OCI-LY7 (cell line): ENCODE data around the gene TCF12. TPM values are rescaled to one million over a fixed set of nuclear protein-coding genes. Genes with fewer than 3 reads are reported as not detected.

Experiments used
- BruUV-seq: library from RNA; stranded (reverse); fragments of 400-500 nt; replicated peaks from 2 replicates; lab custom pipeline; 2021; lab: Mats Ljungman, UMichigan
- CTCF ChIA-PET: fragments of 300-600 bp; sonication (Branson Sonifier 250); formaldehyde crosslinking; loops from one replicate; lab custom pipeline; 2022; ENCODE audit warnings: antibody characterized with exemption; ENCODE audit not compliant: unreplicated experiment; lab: Charles Lee
- POLR2A ChIA-PET: fragments of 300-600 bp; sonication (Branson Sonifier 250); formaldehyde crosslinking; loops from one replicate; lab custom pipeline; 2022; ENCODE audit warnings: antibody characterized with exemption; lab: Charles Lee
- DNase-seq: peaks from one replicate; pipeline ENCODE4 v3.0.0-alpha.2; 2015; ENCODE audit warnings: low spot score
- H2AFZ ChIP-seq: fragments of 200-600 bp; sonication (generic), shearing (Covaris generic); 2 replicates; pipeline ENCODE4 v1.6.1; 2014; ENCODE audit warnings: mild to moderate bottlenecking, antibody characterized with exemption, low read length, moderate library complexity
- H3K27ac ChIP-seq: fragments of 200-600 bp; sonication (generic); 2 replicates; pipeline ENCODE4 v1.5.1; 2014; ENCODE audit warnings: mixed run types, low read depth, mild to moderate bottlenecking, moderate library complexity, low read length, inconsistent platforms; ENCODE audit not compliant: poor library complexity, severe bottlenecking
- H3K36me3 ChIP-seq: fragments of 200-600 bp; sonication (generic); 2 replicates; pipeline ENCODE4 v1.6.1; 2014; ENCODE audit warnings: mild to moderate bottlenecking, antibody characterized with exemption, low read length, moderate library complexity, mixed read lengths; ENCODE audit not compliant: insufficient read depth
- H3K4me1 ChIP-seq: fragments of 200-600 bp; sonication (generic); 2 replicates; pipeline ENCODE4 v1.5.1; 2014; ENCODE audit warnings: mild to moderate bottlenecking, low read length; ENCODE audit not compliant: insufficient read depth, poor library complexity, severe bottlenecking
- H3K4me2 ChIP-seq: fragments of 200-600 bp; sonication (generic); 2 replicates; pipeline ENCODE4 v1.6.1; 2014; ENCODE audit warnings: mild to moderate bottlenecking, low read length
- H3K4me3 ChIP-seq: fragments of 200-600 bp; sonication (generic); 2 replicates; pipeline ENCODE4 v1.5.1; 2014; ENCODE audit warnings: mild to moderate bottlenecking, low read depth, low read length; ENCODE audit not compliant: poor library complexity, severe bottlenecking
- H3K79me2 ChIP-seq: fragments of 200-600 bp; sonication (generic); 2 replicates; pipeline ENCODE4 v1.6.1; 2016; ENCODE audit warnings: low read depth, mild to moderate bottlenecking, low read length, moderate library complexity, mixed read lengths; ENCODE audit not compliant: insufficient read depth
- H3K9me2 ChIP-seq: fragments of 200-600 bp; sonication (generic); 2 replicates; pipeline ENCODE4 v1.6.1; 2016; ENCODE audit warnings: mild to moderate bottlenecking, low read length, mixed read lengths; ENCODE audit not compliant: insufficient read depth
- H3K9me3 ChIP-seq: fragments of 200-600 bp; sonication (generic); 2 replicates; pipeline ENCODE4 v1.6.1; 2014; ENCODE audit warnings: mild to moderate bottlenecking, mixed run types, low read length, mixed read lengths
- H4K20me1 ChIP-seq: fragments of 200-600 bp; sonication (generic); 2 replicates; pipeline ENCODE4 v1.6.1; 2014; ENCODE audit warnings: mild to moderate bottlenecking, antibody characterized with exemption, low read length, moderate library complexity, mixed read lengths; ENCODE audit not compliant: insufficient read depth
- EZH2phosphoT487 ChIP-seq: fragments of 200-600 bp; sonication (generic); IDR thresholded peaks from 2 replicates; pipeline ENCODE4 v1.6.1; 2018; ENCODE audit warnings: low read depth, borderline replicate concordance, mild to moderate bottlenecking, mixed run types, antibody characterized with exemption, low read length, moderate library complexity, mixed read lengths
- intact Hi-C: fragments of 100-400 bp; cut with micrococcal nuclease; formaldehyde crosslinking; loops from one replicate; pipeline ENCODE4 v1.10.0; 2022; ENCODE audit not compliant: unreplicated experiment
- total RNA-seq, 2 experiments: library from RNA; depleted of rRNA in 1 of 2; stranded (reverse); fragments of >200 nt in 1 of 2; shearing (Covaris generic) in 1 of 2; gene quantifications; 2 replicates each; pipeline ENCODE4 v1.2.3, GENCODE V29; 2014 to 2022
- TF ChIP-seq, protein P1 (sequence below): fragments of 200-600 bp; sonication (generic); conservative IDR thresholded peaks from 2 replicates; pipeline ENCODE4 v1.5.1; 2014; ENCODE audit warnings: mild to moderate bottlenecking, antibody characterized with exemption, low read length, moderate library complexity, mixed read lengths

TCF12 gene
- total RNA-seq, 2 experiments from 2014 or later = 51.6 to 139 TPM

DNA sequence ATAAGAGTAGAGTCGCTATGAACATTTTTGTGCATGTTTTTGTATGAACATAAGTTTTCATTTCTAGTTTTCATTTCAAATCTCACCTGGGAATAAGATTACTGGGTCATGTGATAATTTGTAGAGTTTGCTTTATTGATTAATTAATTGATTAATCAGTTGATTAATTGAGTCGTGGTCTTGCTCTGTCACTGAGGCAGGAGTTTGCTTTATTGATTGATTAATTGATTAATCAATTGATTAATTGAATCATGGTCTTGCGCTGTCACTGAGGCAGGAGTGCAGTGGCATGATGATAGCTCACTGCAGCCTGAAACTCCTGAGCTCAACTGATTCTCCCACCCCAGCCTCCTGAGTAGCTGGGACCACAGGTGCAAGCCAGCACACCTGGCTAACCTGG is 111.6 kb downstream of the TCF12 start:
- no TSS peak for BruUV-seq
- Histone ChIP-seq H3K79me2 (peaks cover 15% of the 10 kb centered on the region; the same call in 1 of the 2 replicates), H4K20me1 (peaks cover 5% of the 10 kb centered on the region), H3K4me3 (no peak overlapping the region), H3K9me3 (no peaks in the 10 kb centered on the region), H3K4me1 (no peaks in the 10 kb centered on the region), H3K4me2 (no peak overlapping the region), H2AFZ (no peak overlapping the region), H3K9me2 (no peaks in the 10 kb centered on the region), H3K36me3 (no peaks in the 10 kb centered on the region), H3K27ac (no peak overlapping the region)
- ChIA-PET POLR2A (interaction anchor here (0.6 kb wide), 1 partner anchor 123 kb away, joined by 5 read pairs; no protein-coding TSS in a partner anchor), CTCF (no interaction called here)
- DNase-seq = no peak
- TF ChIP-seq EZH2phosphoT487 = no peak
- TF ChIP-seq, protein P1, sequence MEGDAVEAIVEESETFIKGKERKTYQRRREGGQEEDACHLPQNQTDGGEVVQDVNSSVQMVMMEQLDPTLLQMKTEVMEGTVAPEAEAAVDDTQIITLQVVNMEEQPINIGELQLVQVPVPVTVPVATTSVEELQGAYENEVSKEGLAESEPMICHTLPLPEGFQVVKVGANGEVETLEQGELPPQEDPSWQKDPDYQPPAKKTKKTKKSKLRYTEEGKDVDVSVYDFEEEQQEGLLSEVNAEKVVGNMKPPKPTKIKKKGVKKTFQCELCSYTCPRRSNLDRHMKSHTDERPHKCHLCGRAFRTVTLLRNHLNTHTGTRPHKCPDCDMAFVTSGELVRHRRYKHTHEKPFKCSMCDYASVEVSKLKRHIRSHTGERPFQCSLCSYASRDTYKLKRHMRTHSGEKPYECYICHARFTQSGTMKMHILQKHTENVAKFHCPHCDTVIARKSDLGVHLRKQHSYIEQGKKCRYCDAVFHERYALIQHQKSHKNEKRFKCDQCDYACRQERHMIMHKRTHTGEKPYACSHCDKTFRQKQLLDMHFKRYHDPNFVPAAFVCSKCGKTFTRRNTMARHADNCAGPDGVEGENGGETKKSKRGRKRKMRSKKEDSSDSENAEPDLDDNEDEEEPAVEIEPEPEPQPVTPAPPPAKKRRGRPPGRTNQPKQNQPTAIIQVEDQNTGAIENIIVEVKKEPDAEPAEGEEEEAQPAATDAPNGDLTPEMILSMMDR = no peak
- intact Hi-C loops = no loop called here

- H3K36me3 ChIP-seq = no peaks in the 10 kb centered on the region
- H3K79me2 ChIP-seq = peaks cover 11% of the 10 kb centered on the region; the same call in 1 of the 2 replicates
- H2AFZ ChIP-seq = no peak overlapping the region
- H3K9me2 ChIP-seq = no peaks in the 10 kb centered on the region
- H3K4me2 ChIP-seq = no peak overlapping the region
- no peak overlapping the region for H3K27ac ChIP-seq
- no peaks in the 10 kb centered on the region for H3K9me3 ChIP-seq
- ChIA-PET POLR2A (no interaction called here), CTCF (no interaction called here)
- H4K20me1 ChIP-seq = peaks cover 5% of the 10 kb centered on the region; the same call in 1 of the 2 replicates
- no peak overlapping the region for H3K4me3 ChIP-seq
- peaks cover 2% of the 10 kb centered on the region for H3K4me1 ChIP-seq
- no peak for DNase-seq
- intact Hi-C loops = no loop called here
- no peak for TF ChIP-seq EZH2phosphoT487
- TF ChIP-seq, protein P1 = no peak
- no TSS peak for BruUV-seq
Measured at GRCh38 chr15:57031082-57031481, 112.6 kb downstream of the TCF12 start.

DNA sequence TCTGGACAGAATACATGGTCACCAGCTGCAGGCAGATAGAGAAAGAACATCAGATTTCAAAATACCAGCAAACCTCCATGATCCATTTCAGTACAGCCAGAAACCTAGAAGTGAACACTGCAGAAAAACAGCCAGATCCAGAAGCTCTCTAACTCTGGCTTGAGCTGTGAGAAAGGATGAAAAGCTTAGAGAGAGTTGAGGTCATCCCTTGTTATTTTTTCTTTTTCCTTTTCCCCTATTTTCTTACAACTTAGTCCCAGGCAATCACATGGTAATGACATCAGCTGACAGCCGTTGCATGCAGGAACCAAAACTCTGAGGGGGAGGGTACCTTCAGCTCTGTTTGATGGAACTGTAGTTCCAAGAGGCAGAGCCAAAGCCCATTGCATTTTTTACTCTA is 113.2 kb downstream of the TCF12 start:
- intact Hi-C loops = no loop called here
- H3K9me3 ChIP-seq = no peaks in the 10 kb centered on the region
- H2AFZ ChIP-seq = no peak overlapping the region
- POLR2A ChIA-PET = no interaction called here
- H3K4me2 ChIP-seq = no peak overlapping the region
- H3K27ac ChIP-seq = no peak overlapping the region
- BruUV-seq = no TSS peak
- no peak overlapping the region for H3K4me3 ChIP-seq
- no peaks in the 10 kb centered on the region for H3K36me3 ChIP-seq
- TF ChIP-seq, protein P1 = no peak
- TF ChIP-seq EZH2phosphoT487 = no peak
- CTCF ChIA-PET = no interaction called here
- H3K4me1 ChIP-seq = peaks cover 6% of the 10 kb centered on the region
- H3K79me2 ChIP-seq = peaks cover 10% of the 10 kb centered on the region; the same call in 1 of the 2 replicates
- DNase-seq = peak; percentile 9
- no peaks in the 10 kb centered on the region for H3K9me2 ChIP-seq
- peaks cover 5% of the 10 kb centered on the region; the same call in 1 of the 2 replicates for H4K20me1 ChIP-seq
